Nephron (organoid): ENCODE data around the gene KRTAP10-6.

Experiments
- H3K27ac Mint-ChIP-seq, 3 experiments: 2 replicates each; pipeline ENCODE4 v1.8.0; 2020; ENCODE audit warnings: mixed read lengths in 3 of 3, mild to moderate bottlenecking in 2 of 3, moderate library complexity in 1 of 3
- H3K27me3 Mint-ChIP-seq: 2 replicates; pipeline ENCODE4 v1.8.0; 2021; ENCODE audit warnings: low read depth, mild to moderate bottlenecking, moderate library complexity, mixed read lengths
- H3K36me3 Mint-ChIP-seq: 2 replicates; pipeline ENCODE4 v1.8.0; 2020; ENCODE audit warnings: low read depth, mixed read lengths
- H3K4me1 Mint-ChIP-seq: 2 replicates; pipeline ENCODE4 v1.8.0; 2020; ENCODE audit warnings: mixed read lengths
- H3K4me3 Mint-ChIP-seq, 3 experiments: 2 replicates each; pipeline ENCODE4 v1.8.0; 2020; ENCODE audit warnings: mild to moderate bottlenecking in 3 of 3, mixed read lengths in 3 of 3, moderate library complexity in 2 of 3
- H3K9me3 Mint-ChIP-seq: 2 replicates; pipeline ENCODE4 v1.8.0; 2020; ENCODE audit warnings: mixed read lengths
- TF ChIP-seq, protein P1 (sequence below), 3 experiments: fragments of 200-600 bp; sonication (generic); IDR thresholded peaks; one replicate each; pipeline ENCODE4 v1.5.0; 2021; ENCODE audit warnings: antibody characterized with exemption in 3 of 3; ENCODE audit not compliant: unreplicated experiment in 3 of 3

The KRTAP10-6 gene

GRCh38 chr21:44609193-44609592 lies 16.9 kb upstream of the KRTAP10-6 start:
- TF ChIP-seq, protein P1, sequence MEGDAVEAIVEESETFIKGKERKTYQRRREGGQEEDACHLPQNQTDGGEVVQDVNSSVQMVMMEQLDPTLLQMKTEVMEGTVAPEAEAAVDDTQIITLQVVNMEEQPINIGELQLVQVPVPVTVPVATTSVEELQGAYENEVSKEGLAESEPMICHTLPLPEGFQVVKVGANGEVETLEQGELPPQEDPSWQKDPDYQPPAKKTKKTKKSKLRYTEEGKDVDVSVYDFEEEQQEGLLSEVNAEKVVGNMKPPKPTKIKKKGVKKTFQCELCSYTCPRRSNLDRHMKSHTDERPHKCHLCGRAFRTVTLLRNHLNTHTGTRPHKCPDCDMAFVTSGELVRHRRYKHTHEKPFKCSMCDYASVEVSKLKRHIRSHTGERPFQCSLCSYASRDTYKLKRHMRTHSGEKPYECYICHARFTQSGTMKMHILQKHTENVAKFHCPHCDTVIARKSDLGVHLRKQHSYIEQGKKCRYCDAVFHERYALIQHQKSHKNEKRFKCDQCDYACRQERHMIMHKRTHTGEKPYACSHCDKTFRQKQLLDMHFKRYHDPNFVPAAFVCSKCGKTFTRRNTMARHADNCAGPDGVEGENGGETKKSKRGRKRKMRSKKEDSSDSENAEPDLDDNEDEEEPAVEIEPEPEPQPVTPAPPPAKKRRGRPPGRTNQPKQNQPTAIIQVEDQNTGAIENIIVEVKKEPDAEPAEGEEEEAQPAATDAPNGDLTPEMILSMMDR (IDR thresholded peaks at IDR 0.05; ENCODE audit: unreplicated experiment in 3 of 3), result no peak
- Mint-ChIP-seq H3K36me3 (peaks cover 3% of the 10 kb centered on the region), H3K4me1 (no peaks in the 10 kb centered on the region)

GRCh38 chr21:44606495-44606894 lies 14.2 kb upstream of the KRTAP10-6 start:
- H3K27me3 Mint-ChIP-seq, result peaks cover 14% of the 10 kb centered on the region
- no peaks in the 10 kb centered on the region for H3K4me1 Mint-ChIP-seq
- H3K4me3 Mint-ChIP-seq, result no peak overlapping the region
- H3K9me3 Mint-ChIP-seq, result peaks cover 39% of the 10 kb centered on the region
- no peak overlapping the region for H3K27ac Mint-ChIP-seq
- H3K36me3 Mint-ChIP-seq, result peaks cover 3% of the 10 kb centered on the region
- TF ChIP-seq, protein P1 (IDR thresholded peaks at IDR 0.05; ENCODE audit: unreplicated experiment in 3 of 3), result no peak

More at GRCh38 chr21:44609193-44609592, 16.9 kb upstream of the KRTAP10-6 start:
- no peak overlapping the region for H3K4me3 Mint-ChIP-seq
- H3K27ac Mint-ChIP-seq, result no peak overlapping the region
- H3K27me3 Mint-ChIP-seq, result peaks cover 8% of the 10 kb centered on the region
- peaks cover 40% of the 10 kb centered on the region for H3K9me3 Mint-ChIP-seq

GRCh38 chr21:44603911-44604310 lies 11.6 kb upstream of the KRTAP10-6 start:
- Mint-ChIP-seq H3K36me3 (peaks cover 2% of the 10 kb centered on the region), H3K27ac (no peak overlapping the region), H3K4me3 (no peak overlapping the region), H3K27me3 (peaks cover 17% of the 10 kb centered on the region), H3K9me3 (peaks cover 16% of the 10 kb centered on the region), H3K4me1 (no peaks in the 10 kb centered on the region)
- TF ChIP-seq, protein P1 (IDR thresholded peaks at IDR 0.05; ENCODE audit: unreplicated experiment in 3 of 3), result no peak

GRCh38 chr21:44603109-44603875 lies 11.0 kb upstream of the KRTAP10-6 start:
- Mint-ChIP-seq H3K9me3 (peaks cover 18% of the 10 kb centered on the region), H3K4me3 (no peak overlapping the region), H3K27me3 (peaks cover 17% of the 10 kb centered on the region), H3K27ac (no peak overlapping the region), H3K4me1 (no peaks in the 10 kb centered on the region), H3K36me3 (no peaks in the 10 kb centered on the region)
- TF ChIP-seq, protein P1 (IDR thresholded peaks at IDR 0.05; ENCODE audit: unreplicated experiment in 3 of 3), result no peak

DNA sequence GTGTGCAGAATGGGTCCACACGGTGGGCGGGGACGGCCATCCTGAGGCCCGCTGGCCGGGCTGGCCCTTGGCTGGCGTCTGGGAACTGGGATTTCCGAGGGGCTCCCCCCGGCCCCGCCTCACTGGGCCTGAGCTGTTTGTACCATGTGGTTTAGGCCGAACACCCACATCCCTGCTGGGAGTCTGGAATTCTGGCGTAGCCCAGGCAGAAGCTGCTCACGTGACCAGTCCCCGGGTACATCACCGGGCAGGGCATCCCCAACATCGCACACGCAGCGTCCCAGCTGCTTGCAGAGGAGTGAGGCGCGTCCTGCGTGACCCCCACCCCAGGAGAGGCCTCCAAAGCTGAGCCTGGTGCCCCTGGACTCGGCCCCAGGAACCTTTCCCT lies 10.2 kb upstream of the KRTAP10-6 start:
- Mint-ChIP-seq H3K36me3 (no peaks in the 10 kb centered on the region), H3K27ac (no peak overlapping the region), H3K4me3 (no peak overlapping the region), H3K4me1 (no peaks in the 10 kb centered on the region), H3K9me3 (peaks cover 15% of the 10 kb centered on the region), H3K27me3 (peaks cover 17% of the 10 kb centered on the region)
- TF ChIP-seq, protein P1 (IDR thresholded peaks at IDR 0.05; ENCODE audit: unreplicated experiment in 3 of 3), result no peak
